ENCODE measurements around the gene MYO7B. TPM values are rescaled to one million over a fixed set of nuclear protein-coding genes. Genes with fewer than 3 reads are reported as not detected.

Gene MYO7B
- total RNA-seq, 4 donors from 2014 or later, result 0.07 to 0.83 (median 0.51) TPM; not detected in 1

DNA sequence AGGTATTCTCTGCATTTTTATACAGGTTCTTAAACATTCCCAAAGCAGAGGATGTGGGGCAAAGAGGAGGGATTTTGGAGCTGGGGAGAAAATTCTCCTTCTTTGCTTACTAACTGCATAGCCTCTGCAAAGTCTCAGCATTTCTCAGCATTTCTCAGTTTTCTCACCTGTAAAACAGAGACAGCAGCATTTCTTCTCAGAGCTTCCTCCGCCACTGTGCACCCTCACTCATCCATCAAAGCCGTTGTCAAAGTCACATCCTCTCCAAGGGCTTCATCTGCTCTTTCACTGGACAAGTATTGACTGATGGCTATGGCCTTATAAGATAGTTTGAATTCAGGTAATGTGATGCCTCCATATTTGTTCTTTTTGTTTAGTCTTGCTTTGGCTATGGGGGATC, 17.4 kb downstream of the MYO7B start:
- no peaks in the 10 kb centered on the region for H3K27me3 ChIP-seq
- in situ Hi-C loops (cut with MboI; ENCODE audit: low sequenced_read_pairs in 4 of 4) (no loop called here), intact Hi-C loops (cut with DNase I; ENCODE audit: low total_unique reads) (no loop called here)
- TF ChIP-seq CTCF (IDR thresholded peaks at IDR 0.05 in 4 of 5, conservative IDR thresholded peaks at IDR 0.05 in 1 of 5), result no peak
- no peaks in the 10 kb centered on the region for H3K36me3 ChIP-seq
- no peak overlapping the region for H3K27ac ChIP-seq
- no peak overlapping the region for H3K4me3 ChIP-seq
- no peaks in the 10 kb centered on the region for H3K9me3 ChIP-seq
- H3K4me1 ChIP-seq, result no peaks in the 10 kb centered on the region
- no peak for ATAC-seq
- no peak for DNase-seq

DNA sequence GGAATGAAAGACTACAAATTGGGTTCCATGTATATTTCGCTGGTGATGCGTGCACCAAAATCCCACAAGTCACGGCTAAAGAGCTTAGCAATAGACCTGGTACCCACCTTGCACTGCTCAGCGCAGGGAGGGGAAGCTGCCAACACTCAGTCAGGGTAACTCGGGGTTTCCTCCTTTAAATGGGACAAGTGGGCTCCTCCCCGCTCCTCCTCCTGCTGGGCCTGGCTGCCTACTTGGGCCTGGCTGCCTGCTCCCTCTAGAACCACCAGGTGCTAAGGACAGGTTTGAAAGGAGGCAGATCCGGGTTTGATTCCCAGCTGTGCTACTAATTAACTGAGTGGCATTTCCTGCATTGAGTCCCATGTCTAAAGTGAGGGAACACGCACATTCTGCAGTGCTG, 23.4 kb downstream of the MYO7B start:
- no peak for ATAC-seq
- intact Hi-C loops (cut with DNase I; ENCODE audit: low total_unique reads) (no loop called here), in situ Hi-C loops (cut with MboI; ENCODE audit: low sequenced_read_pairs in 4 of 4) (no loop called here)
- DNase-seq, result no peak
- Histone ChIP-seq H3K27me3 (no peaks in the 10 kb centered on the region), H3K36me3 (no peaks in the 10 kb centered on the region), H3K4me3 (no peak overlapping the region), H3K4me1 (peaks cover 0 to 7% of the 10 kb centered on the region in 2 donors), H3K9me3 (no peaks in the 10 kb centered on the region), H3K27ac (no peak overlapping the region)
- TF ChIP-seq POLR2A (IDR thresholded peaks at IDR 0.05) (no peak), CTCF (IDR thresholded peaks at IDR 0.05 in 4 of 5, conservative IDR thresholded peaks at IDR 0.05 in 1 of 5) (no peak)

DNA sequence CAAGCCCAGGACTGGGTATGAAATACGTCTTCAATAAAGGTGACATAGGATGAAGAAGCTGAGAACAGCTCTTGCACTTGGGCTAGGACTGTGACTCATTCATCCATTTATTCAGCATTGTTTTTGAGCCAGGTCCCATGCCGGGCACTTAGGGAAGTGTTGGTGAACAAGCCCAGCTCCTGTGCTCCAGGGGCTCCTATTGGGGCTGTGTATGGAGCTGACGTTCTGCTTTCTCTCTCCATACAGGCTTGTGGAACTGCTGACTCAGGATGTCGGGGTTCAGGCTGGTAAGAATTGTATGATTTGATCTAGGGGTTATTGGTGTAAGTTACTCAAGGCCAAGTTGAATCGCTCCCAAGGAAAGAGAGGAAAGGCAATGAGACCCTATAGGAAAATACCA, 24.0 kb downstream of the MYO7B start:
- DNase-seq (no peak), ATAC-seq (no peak)
- no peaks in the 10 kb centered on the region for H3K27me3 ChIP-seq
- in situ Hi-C loops (cut with MboI; ENCODE audit: low sequenced_read_pairs in 4 of 4), result no loop called here
- H3K9me3 ChIP-seq, result no peaks in the 10 kb centered on the region
- intact Hi-C loops (cut with DNase I; ENCODE audit: low total_unique reads), result no loop called here
- H3K4me1 ChIP-seq, result peaks cover 0 to 7% of the 10 kb centered on the region in 2 donors
- H3K27ac ChIP-seq, result no peak overlapping the region
- no peak overlapping the region for H3K4me3 ChIP-seq
- no peaks in the 10 kb centered on the region for H3K36me3 ChIP-seq
- no peak for TF ChIP-seq CTCF (IDR thresholded peaks at IDR 0.05 in 4 of 5, conservative IDR thresholded peaks at IDR 0.05 in 1 of 5)
- no peak for TF ChIP-seq POLR2A (IDR thresholded peaks at IDR 0.05)

DNA sequence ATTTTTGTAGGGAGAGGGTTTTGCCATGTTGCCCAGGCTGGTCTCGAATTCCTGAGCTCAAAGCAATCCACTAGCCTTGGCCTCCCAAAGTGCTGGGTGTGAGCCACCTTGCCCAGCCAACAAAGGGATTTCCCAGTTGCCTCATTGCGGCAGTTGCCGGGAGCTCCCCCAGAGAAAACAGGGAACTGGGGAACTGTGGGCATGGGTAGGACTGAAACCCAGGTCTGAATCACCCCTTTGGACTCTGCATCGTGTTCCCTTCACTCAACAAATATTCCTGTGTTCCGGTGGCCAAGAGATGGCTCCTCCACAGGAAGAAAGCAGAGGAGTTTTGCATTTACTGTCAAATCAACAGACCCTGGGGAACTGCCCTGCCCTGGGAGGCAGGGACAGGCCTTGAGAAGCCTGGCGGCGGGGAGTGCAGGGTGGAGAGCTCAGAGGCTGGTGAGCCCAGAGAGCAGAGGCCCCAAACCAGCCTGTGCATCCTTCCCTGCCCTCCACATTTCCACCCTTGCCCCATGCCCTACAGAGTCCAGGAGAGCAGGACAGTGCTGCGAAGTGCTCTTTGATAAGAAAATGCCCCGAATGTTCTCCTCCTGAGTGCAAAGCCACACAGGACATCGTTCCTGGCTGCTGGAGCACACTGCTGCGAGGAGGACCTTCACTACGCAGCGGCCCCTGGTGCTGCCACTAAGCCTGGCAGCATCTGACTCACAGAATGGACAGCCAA, 24.9 kb downstream of the MYO7B start:
- no peaks in the 10 kb centered on the region for H3K36me3 ChIP-seq
- no peaks in the 10 kb centered on the region for H3K9me3 ChIP-seq
- H3K4me1 ChIP-seq, result peaks cover 0 to 7% of the 10 kb centered on the region in 2 donors
- ATAC-seq (peak; percentile 62 to 65), DNase-seq (no peak)
- no peak overlapping the region for H3K4me3 ChIP-seq
- TF ChIP-seq POLR2A (IDR thresholded peaks at IDR 0.05), result no peak
- peak in 1 of 5 experiments; percentile 31 for TF ChIP-seq CTCF (IDR thresholded peaks at IDR 0.05 in 4 of 5, conservative IDR thresholded peaks at IDR 0.05 in 1 of 5)
- intact Hi-C loops (cut with DNase I; ENCODE audit: low total_unique reads) (no loop called here), in situ Hi-C loops (cut with MboI; ENCODE audit: low sequenced_read_pairs in 4 of 4) (no loop called here)
- H3K27ac ChIP-seq, result no peak overlapping the region
- no peaks in the 10 kb centered on the region for H3K27me3 ChIP-seq

GRCh38 chr2:127560931-127561280, 25.4 kb downstream of the MYO7B start:
- TF ChIP-seq CTCF (IDR thresholded peaks at IDR 0.05 in 4 of 5, conservative IDR thresholded peaks at IDR 0.05 in 1 of 5) (no peak), POLR2A (IDR thresholded peaks at IDR 0.05) (no peak)
- in situ Hi-C loops (cut with MboI; ENCODE audit: low sequenced_read_pairs in 4 of 4), result no loop called here
- intact Hi-C loops (cut with DNase I; ENCODE audit: low total_unique reads), result no loop called here

More at GRCh38 chr2:127560931-127561280, 25.4 kb downstream of the MYO7B start:
- Histone ChIP-seq H3K36me3 (no peaks in the 10 kb centered on the region), H3K27ac (no peak overlapping the region), H3K4me1 (peaks cover 0 to 7% of the 10 kb centered on the region in 2 donors), H3K4me3 (no peak overlapping the region), H3K9me3 (no peaks in the 10 kb centered on the region), H3K27me3 (no peaks in the 10 kb centered on the region)
- no peak for DNase-seq
- no peak for ATAC-seq
